NCI-H128 (cell line): Measurements from ENCODE around the gene ADAM10.
"Not testable (repeated sequence)": the region's sequence is repeated elsewhere in the genome, so short reads cannot be mapped to it uniquely, and the experiment has no call there.

ENCODE experiments used
- DNase-seq: peaks from one replicate; lab custom pipeline; 2025; ENCODE audit not compliant: unreplicated experiment; lab: John Stamatoyannopoulos, UW

The ADAM10 gene

DNA sequence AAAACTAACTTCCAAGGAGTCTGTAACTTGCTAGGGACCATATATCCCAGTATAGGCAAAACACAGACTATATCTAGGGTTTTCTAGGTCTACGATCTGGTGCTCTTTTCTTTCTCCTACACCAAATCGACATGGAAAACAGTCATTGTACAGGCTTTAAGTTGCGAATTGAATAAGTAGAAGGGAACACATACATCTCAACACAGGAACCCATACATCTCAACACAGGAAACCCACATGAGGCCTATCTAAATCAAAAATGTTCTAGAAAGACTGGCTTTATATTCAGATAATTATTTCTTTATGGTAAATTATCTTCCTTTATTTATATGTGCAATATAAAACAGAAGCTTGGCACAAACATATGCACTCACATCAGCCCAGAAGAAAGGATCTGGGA lies 126.6 kb downstream of the ADAM10 start:
- DNase-seq = no peak

DNA sequence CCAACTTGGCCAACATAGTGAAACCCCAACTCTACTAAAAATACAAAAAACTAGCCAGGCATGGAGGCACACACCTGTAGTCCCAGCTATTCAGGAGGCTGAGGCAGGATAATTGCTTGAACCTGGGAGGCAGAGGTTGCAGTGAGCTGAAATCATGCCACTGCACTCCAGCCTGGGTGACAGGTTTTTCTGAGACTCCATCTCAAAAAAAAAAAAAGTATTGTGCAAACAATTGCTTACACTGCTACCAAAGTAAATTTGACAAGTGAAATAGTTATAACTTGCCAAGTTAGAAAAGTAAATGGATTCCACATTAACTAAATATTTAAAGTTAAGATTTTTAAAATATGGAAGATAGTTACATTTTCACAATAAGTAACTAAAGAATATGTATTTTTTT lies 129.2 kb downstream of the ADAM10 start:
- DNase-seq = not testable (repeated sequence)

DNA sequence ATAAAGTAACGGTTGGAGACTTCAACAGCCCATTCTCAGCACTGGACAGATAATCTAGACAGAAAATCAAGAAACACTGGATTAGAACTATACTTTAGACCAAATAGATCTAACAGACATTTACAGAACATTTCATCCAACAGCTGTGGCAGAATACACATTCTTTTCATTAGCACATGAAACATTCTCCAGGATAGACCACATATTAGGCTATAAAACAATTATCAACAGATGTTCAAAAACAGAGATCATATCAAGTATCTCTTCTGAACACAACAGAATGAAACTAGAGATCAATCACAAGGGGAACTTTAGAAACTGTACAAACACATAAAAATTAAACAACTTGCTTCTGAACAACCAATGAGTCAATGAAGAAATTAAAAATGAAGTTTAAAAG lies 133.3 kb downstream of the ADAM10 start:
- no peak for DNase-seq

DNA sequence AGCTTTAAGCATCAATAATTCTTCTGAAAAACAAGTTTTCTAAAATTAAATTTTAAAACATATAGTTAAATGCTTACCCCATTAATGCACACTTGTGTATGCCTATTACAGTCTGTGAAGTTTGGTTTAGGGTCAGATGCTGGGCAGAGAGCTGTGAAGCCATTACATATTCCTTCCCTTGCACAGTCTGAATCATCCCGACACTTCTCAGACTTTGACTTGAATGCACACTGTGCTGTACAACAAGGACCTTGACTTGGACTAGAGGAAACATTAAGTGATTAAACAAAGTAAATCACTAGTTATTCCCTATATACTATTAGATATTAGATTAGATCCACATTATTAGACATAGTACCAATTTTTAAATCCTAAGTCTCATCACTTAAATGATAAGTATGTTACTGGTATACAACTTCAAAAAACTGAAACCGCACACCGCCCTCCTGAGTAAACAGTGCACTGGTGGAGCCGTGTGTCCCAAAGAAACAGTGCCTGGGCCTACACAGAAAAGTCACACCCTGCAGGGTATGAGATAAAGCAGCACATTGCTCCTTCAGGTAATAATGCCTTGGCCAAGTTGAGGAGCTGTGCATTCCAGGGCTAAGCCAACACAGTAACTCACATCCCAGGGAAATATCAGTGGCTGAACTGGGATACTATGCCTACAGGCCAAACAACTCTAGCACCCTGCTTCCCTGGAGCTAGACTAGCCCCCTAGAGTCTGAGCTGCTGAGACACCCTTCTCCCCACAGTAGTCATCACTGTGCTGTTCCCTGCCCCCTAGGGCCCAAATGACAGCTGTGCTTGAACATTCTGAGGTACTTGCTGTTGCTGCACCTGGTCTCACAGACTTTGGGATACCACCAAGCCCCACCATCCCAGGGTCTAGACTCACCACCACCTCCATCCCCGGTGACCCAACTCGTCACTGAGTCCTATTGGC lies 137.5 kb downstream of the ADAM10 start:
- DNase-seq = no peak

DNA sequence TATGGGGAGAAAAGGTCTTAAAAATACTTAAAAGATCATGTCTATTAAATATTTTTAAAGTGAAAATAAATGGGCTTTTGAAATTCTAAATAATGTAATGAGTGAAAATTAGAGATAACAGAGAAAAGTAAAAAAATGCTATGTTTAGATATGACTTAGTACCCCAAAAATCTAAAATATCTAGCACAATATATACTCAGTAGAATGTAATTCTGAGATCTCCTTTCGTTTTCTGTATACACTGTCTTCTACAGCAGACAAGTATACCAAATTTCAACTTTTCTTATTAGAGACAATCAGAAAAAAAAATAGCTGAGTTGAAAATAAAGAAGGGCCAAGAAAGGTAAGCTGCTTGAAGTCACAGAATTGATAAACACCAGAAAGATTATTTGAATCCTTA lies 140.8 kb downstream of the ADAM10 start:
- no peak for DNase-seq

DNA sequence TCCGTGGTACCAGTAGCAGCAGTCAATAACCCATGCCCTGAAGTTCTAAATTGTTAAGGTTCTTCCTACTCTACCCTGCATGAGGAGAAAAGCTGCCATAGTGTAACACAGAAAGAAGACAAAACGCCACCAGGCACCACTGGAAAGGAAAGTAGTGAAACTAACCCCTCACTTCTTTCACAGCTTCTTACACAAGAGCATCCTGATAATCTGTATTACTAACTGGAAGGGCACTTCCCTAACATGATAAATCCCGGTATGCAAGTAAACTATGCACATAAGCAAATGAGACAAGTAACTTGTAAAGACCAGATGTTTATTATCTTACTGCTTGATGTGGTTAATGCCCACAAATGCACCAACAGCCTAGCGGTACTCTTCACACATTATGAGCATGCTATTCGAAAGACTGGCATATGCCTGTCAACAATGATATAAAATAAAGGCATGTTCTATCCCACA lies 141.3 kb downstream of the ADAM10 start:
- no peak for DNase-seq

DNA sequence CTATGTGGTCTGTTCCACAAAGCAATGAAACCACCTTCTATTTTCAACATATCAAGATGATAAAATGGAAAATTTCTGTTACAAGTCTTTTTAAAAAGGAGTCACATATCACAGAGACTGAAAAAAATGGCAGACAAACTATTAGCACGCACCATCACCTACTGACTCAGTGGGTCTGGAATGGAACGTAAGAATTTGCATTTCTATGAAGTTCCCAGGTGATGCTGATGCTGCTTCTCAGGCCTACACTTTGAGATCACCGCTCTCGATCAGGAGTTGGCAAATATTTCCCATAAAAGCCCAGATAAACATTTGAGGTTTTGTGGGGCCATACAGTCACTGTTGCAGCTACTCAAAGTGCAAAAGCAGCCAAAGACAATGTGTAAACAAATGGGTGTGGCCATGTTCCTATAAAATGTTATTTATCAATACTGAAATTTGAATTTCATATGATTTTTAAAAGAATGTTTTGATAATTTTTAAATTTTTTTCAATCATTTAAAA lies 142.9 kb downstream of the ADAM10 start:
- DNase-seq = no peak

DNA sequence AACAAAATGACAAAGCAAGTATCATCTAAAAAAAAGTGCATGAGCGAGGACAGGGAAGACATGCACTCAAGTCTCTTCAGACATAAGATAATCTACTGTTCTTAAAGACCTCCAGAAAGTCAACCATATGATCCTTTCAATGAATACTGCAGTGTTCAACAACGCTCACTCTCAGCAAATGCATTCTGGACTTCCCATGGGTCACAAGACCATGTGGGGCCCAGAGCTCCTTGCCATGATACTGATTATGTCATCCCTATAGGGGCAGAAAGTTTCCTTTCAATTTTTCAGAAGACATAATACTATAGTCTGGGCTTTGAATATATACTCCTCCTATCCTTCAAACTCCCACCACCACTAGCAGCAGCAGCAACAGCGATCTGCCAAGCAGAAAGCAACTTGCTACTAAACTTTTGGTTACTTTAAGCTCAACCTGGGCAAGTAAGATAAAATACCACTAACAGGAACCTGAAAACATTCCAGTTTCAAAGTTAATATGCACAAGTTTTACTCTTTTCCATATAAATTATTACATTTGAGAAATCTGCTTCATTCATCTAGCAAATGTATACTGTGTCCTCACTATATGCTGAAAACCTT lies 143.5 kb downstream of the ADAM10 start:
- no peak for DNase-seq

DNA sequence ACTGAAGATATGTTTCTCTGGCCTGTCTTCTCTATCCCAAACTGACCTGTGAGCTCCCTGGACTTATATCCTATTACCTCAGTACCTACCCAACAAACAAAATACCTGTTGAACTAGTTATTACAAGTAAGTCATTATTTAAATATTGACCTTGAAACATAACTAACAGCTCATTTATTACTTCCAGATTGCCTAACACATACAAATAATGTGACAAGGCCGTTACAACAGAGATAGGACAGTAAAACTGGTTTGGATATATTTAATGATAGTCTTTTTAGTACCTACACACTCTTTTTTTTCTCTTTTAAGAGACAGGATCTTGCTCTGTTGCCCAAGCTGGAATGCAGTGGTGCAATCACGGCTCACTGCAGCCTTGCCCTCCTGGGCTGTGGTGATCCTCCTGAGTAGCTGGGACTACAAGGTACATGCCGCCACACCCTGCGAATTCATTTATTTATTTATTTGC lies 145.0 kb downstream of the ADAM10 start:
- no peak for DNase-seq

DNA sequence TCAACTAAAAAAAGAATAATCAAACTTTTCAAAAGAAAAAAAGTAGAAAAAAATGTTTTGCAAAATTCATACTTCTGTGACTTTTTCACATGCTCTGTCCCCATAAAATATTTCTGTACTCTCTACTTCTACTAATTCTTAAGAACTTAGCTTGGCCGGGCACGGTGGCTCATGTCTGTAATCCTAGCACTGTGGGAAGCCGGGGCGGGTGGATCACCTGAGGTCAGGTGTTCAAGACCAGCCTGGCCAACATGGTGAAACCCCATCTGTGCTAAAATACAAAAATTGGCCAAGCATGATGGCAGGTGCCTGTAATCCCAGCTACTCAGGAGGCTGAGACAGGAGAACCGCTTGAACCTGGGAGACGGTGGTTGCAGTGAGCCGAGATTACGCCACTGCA lies 145.6 kb downstream of the ADAM10 start:
- not testable (repeated sequence) for DNase-seq

DNA sequence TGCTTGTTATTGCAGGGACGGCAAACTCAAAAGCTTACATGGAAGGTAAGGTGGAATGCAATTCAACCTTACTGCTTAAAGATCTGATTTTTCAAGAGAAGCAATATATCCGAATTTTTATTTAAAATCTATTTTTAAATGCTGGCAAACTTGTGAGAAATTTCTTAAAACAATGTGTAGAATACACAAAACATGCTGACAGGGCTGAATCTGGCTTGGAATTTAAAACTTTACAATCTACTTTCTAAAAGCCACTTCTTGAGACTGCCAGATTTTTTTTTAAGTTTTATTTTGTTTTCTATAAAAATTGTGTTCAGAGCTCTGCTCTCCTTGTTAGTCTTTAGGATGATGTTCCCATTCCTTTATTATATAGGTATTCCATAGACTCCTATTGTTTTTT lies 146.7 kb downstream of the ADAM10 start:
- no peak for DNase-seq

DNA sequence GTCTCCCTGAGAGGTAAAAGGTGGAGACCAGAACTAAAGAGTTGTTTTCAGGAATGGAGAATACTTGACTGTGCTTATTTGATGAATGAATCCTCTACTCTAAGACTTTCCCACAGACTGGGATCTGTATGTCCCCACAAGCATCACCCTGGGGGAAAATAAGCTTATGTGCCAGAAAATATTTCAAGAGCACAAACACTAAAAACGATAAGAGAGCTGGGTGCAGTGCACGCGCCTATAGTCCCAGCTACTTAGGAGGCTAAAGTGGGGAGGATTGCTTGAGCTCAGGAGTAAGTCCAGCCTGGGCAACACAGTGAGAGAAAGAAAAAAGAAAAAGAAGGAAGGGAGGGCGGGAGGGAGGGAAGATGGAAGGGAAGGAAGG lies 150.7 kb downstream of the ADAM10 start:
- DNase-seq = no peak

DNA sequence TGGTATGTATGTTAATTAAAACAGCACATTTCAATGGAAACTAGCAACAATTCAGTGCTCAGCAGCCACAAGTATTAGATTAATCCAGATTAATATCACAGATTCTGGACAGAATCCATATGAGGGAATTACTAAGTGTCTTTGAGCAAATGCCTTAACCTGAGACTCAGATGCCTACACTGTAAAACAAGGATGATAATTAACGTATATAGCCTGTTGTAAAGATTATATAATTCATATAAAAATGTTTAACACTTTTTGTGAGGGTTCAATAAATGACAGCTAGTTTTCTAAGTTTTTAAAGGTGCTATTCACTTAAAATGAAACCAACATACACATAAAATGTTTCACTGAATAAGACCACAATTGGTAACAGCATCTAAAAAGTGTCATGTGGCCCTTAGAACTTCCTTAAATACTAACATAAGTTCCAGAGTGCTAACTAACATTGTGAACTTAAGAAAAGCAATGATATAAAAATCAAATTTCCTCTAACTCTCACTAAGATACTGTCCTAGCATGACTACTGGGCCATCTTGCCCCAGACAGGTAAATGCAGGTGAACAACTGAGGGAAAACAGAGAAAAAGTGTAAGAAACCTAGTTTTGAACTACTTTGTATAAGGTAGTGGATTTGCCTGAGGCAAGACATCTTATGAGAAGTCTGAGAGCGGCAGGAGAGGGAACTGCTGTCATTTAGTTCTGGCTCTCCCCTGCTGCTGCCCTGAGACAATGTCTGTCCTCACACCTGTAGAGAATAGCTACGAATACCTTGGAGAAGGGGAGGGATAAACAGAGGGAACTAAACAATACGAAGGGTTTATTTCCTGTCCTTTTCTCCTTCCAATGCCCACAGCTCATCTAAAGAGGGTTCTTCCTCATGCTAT lies 151.3 kb downstream of the ADAM10 start:
- no peak for DNase-seq

DNA sequence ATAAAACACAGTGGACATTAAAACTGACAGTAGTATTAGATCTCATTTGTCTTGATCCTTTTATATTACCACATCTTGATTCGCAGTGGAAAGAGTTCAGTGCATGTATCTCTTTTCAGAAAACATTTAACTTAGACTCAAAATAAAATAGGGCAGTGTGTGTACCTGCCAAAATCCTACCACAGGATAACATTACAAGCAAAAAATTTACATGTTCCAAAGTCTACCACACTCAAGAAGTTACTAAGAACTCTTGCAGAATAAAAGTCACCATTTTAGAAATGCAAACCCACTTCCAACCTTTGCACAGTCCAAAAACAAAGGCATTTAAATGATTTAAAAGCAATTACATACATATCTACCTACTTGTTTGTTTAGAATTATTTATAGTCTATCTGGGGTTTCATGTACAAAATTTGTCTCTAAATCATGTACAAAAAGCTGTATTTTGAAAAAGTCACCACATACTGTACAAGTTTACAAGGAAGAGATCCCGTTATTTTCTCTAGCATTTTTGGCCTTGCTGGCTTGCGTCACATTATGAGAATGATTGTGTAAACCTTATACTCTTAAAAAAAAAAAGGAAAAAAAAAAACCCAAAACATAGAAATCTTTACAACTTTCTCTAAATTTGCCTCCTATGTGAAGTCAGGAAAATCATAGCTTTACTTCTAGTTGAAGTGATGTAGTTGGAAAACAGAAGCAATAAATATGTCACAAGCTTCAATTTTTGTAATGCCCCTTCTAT lies 153.8 kb downstream of the ADAM10 start:
- no peak for DNase-seq

DNA sequence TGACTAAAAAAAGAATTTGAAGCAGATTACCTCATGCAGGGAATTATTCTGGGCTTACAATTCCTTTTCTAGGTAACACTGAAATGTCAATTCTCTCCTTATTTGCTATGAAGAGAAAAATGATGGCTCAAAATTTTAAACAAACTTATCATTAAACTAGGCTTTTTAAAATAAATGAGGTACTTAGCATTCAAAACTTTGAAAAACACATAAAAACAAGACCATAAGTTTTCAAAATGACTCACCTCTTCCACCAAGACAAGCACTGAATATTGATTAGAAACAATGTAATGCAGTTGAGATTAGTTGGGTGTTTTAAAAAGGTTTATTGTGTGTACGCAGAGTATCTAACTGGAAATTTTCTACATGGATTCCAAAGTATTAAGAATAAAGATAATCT lies 154.6 kb downstream of the ADAM10 start:
- no peak for DNase-seq

DNA sequence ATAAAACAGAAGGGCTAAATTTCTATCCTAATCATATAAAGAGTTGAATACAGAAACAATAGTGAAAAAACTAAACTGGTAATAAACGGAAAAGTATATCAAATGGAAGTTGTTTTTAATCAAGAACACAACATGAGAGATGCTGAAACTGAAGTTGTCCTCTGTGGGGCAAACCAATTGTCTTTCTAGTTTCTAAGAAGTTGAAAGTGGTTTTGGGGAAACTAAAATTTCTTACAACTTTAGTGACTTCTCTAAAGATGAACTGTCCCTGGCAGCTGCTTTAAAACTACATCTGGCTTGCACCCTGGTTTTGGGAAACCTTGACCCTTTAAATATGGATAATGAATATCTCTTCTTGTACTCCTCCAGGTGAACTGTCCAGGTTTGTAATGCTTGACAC lies 155.6 kb downstream of the ADAM10 start:
- DNase-seq = no peak

DNA sequence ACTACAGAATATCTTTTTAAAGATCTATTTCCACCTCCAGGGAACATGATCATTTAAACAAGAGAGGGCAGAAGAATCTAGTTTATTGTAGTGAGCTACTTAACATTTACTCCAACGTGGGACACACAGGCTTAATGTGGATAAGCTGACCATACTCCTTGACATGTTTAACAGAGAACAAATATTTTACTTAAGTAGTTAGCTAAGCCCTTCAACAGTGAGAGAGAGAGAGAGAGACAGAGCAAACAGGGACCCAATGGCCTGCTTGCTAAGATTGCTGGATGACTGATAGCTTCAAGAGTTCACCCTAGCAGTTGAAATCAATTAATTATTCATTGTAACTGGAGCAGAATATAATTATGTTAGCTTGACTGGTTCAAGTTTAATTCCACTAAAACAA lies 158.6 kb downstream of the ADAM10 start:
- no peak for DNase-seq

DNA sequence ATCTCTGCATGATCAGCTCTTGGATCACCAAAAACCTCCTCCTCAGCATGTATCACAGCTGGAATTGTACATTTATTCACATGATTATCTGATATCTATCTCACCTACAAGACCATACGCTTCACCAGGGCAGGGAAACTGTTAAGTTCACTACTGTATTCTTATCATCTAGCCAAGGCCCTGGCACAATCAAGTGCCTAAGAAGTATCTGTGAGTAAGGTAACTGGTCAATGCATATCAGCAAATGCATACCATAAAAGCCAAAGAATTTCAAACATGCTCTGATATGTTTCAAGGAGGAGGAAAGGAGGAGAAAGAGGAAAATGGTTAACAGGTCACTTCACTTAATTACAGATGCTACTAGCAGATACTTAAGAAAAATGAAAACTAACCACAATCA lies 159.3 kb downstream of the ADAM10 start:
- DNase-seq = no peak

DNA sequence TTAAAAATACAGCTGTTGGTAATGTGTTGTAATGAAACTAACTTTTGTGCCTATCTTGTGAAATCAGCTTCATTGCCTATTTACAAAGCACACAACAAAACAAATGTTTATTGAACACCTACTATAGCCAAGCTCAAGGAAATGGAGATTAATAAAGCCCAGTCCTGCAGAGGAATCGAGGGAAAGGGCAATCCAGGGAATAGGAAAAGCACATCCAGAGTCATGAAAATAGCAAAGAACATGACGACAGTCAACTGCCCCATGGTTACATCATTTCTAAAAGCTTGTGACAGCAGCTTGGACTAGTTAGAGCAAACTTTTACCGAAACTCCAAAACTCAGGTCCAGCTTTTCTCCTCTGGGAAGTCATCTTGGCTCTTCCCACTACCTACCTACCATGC lies 160.5 kb downstream of the ADAM10 start:
- DNase-seq = no peak

DNA sequence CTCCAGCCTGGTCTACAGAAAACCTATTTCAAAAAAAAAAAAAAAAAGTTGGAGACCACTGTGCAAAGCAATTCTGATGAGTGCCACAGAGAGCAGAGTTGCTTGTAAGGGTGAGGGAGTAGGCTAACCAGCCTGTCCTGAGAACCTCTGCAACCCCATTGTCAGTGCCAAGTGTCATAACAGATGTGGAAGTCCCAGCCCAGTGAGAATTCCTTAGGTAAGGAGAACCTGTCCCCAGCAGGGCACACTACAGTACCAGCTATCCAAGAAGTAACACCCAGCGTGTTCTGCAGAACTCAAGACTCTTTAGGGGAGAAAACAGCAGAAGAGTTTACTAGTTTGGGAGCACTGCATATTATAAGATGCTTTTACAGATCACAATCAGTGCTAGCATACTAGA lies 161.4 kb downstream of the ADAM10 start:
- no peak for DNase-seq

DNA sequence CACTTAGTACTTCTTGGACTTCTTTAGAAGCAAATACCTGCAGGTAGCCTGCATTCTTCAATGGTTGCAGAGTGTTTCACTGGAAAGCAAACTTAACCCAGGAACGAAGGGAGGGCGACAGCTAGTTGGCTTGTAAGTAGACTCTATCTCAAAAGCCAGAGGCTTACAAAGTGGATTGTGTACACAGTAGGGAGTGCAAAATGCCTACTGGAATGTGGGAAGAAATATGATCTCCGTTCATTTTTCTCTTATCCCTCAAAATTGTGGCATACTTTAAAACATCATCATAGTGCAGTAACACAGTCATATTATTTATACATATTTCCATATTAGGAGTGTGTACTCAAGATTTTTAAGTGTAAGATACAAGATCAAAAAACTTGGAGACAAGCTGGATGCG lies 162.0 kb downstream of the ADAM10 start:
- no peak for DNase-seq
